ENCODE results near the gene SCARB1. TPM values are rescaled to one million over a fixed set of nuclear protein-coding genes. Genes with fewer than 3 reads are reported as not detected.

SCARB1 gene
- total and polyA plus RNA-seq, 2 experiments from 2014 or later = 2.2 to 5.2 TPM

DNA sequence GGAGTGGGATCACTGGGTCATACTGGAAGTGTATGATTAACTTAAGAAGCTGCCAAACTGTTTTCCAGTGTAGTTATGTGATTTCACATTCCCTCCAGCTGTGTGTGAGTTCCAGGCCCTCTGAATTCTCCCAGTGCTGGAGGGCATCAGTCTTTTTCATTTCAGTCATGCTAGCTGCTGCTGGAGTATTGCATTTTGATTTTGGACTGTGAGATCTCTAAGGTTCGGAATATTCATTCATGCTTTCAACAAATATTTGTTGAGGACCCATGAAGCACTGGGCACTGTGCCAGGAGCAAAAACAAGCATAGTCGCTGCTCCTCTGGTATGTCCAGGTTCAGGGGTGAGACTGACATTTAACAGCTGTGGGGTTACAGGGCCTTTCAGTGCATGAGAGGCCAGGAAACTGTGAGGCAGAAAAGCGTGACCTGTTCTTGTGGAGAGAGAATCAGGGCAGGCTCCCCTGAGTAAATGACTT, 133.2 kb downstream of the SCARB1 start:
- Histone ChIP-seq H3K9me2 (ENCODE audit: insufficient read depth) (no peaks in the 10 kb centered on the region), H3K79me2 (ENCODE audit: insufficient read depth) (no peaks in the 10 kb centered on the region), H2AFZ (no peak overlapping the region), H3K9me3 (ENCODE audit: low read depth) (no peaks in the 10 kb centered on the region), H3K4me1 (ENCODE audit: insufficient read depth) (peaks cover 9% of the 10 kb centered on the region), H3K9ac (no peak overlapping the region), H3K4me3 (no peak overlapping the region), H3K27ac (no peak overlapping the region), H3K36me3 (ENCODE audit: low read depth) (no peaks in the 10 kb centered on the region), H4K20me1 (ENCODE audit: insufficient read depth) (no peaks in the 10 kb centered on the region), H3K27me3 (replicated peaks; ENCODE audit: insufficient read depth) (no peaks in the 10 kb centered on the region), H3F3A (ENCODE audit: insufficient read depth) (peaks cover 4% of the 10 kb centered on the region; the same call in 1 of the 2 replicates), H3K4me2 (ENCODE audit: unreplicated experiment) (no peak overlapping the region)
- DNase-seq = peak; percentile 42
- 69 to 79% methylated on average over 3 of the region's 3 CpGs for WGBS, 2 experiments (ENCODE audit: low coverage in 1 of 2, low lambda C conversion rate in 2 of 2, missing lambda C conversion rate in 2 of 2)
- no peak for TF ChIP-seq EZH2phosphoT487 (IDR thresholded peaks at IDR 0.05; ENCODE audit: insufficient read depth, low read depth)
- in situ Hi-C loops (cut with MboI) = no loop called here

- Histone ChIP-seq H3K4me3 (no peak overlapping the region), H3K9me2 (ENCODE audit: insufficient read depth) (no peaks in the 10 kb centered on the region), H3K27me3 (replicated peaks; ENCODE audit: insufficient read depth) (no peaks in the 10 kb centered on the region), H3K4me2 (ENCODE audit: unreplicated experiment) (no peak overlapping the region), H3K9ac (peak overlapping the region; percentile 66), H3F3A (ENCODE audit: insufficient read depth) (peaks cover 4% of the 10 kb centered on the region; the same call in 1 of the 2 replicates), H4K20me1 (ENCODE audit: insufficient read depth) (no peaks in the 10 kb centered on the region), H2AFZ (peak overlapping the region; percentile 79; the same call in 1 of the 2 replicates), H3K79me2 (ENCODE audit: insufficient read depth) (no peaks in the 10 kb centered on the region), H3K27ac (peak overlapping the region; percentile 81), H3K4me1 (ENCODE audit: insufficient read depth) (peaks cover 9% of the 10 kb centered on the region), H3K36me3 (ENCODE audit: low read depth) (no peaks in the 10 kb centered on the region), H3K9me3 (ENCODE audit: low read depth) (no peaks in the 10 kb centered on the region)
- TF ChIP-seq EZH2phosphoT487 (IDR thresholded peaks at IDR 0.05; ENCODE audit: insufficient read depth, low read depth) (no peak), EZH2 (IDR thresholded peaks at IDR 0.05; ENCODE audit: insufficient read depth, poor library complexity, severe bottlenecking) (no peak)
- in situ Hi-C loops (cut with MboI) = no loop called here
- WGBS, 2 experiments (ENCODE audit: low coverage in 1 of 2, low lambda C conversion rate in 2 of 2, missing lambda C conversion rate in 2 of 2) = 69 to 71% methylated on average over 10 of the region's 10 CpGs
- DNase-seq = peak; percentile 32
Observed at GRCh38 chr12:124727922-124728321, 135.7 kb downstream of the SCARB1 start.

- Histone ChIP-seq H3K36me3 (ENCODE audit: low read depth) (no peaks in the 10 kb centered on the region), H3K4me1 (ENCODE audit: insufficient read depth) (peaks cover 9% of the 10 kb centered on the region), H3K27me3 (replicated peaks; ENCODE audit: insufficient read depth) (no peaks in the 10 kb centered on the region), H3K79me2 (ENCODE audit: insufficient read depth) (no peaks in the 10 kb centered on the region), H3K4me3 (peak overlapping the region; percentile 48; the same call in 1 of the 2 replicates), H4K20me1 (ENCODE audit: insufficient read depth) (no peaks in the 10 kb centered on the region), H3K27ac (peak overlapping the region; percentile 81), H3K9me3 (ENCODE audit: low read depth) (no peaks in the 10 kb centered on the region), H2AFZ (peak overlapping the region; percentile 79), H3K9ac (peak overlapping the region; percentile 66), H3F3A (ENCODE audit: insufficient read depth) (peaks cover 4% of the 10 kb centered on the region; the same call in 1 of the 2 replicates), H3K9me2 (ENCODE audit: insufficient read depth) (no peaks in the 10 kb centered on the region), H3K4me2 (ENCODE audit: unreplicated experiment) (peak overlapping the region; percentile 80)
- DNase-seq = peak; percentile 93
- in situ Hi-C loops (cut with MboI) = no loop called here
- no peak for TF ChIP-seq EZH2 (IDR thresholded peaks at IDR 0.05; ENCODE audit: insufficient read depth, poor library complexity, severe bottlenecking)
- no peak for TF ChIP-seq EZH2phosphoT487 (IDR thresholded peaks at IDR 0.05; ENCODE audit: insufficient read depth, low read depth)
- WGBS, 2 experiments (ENCODE audit: low coverage in 1 of 2, low lambda C conversion rate in 2 of 2, missing lambda C conversion rate in 2 of 2) = 12% methylated on average over 18 of the region's 18 CpGs
Observed at GRCh38 chr12:124727264-124727800, 136.3 kb downstream of the SCARB1 start.

Small RNA genes lying within 50 kb of the gene (small RNA-seq; reads per million reads assigned to genes)
- not detected for gene RNU6-927P (ENCODE audit: low read depth, low replicate concordance)

Other genes with a start within 250 kb of the SCARB1 start
- gene UBC, start 50.8 kb upstream of the SCARB1 start, total RNA-seq (2014; rRNA removed; shearing (Covaris generic)) = 1,383 and 1,496 TPM in 2 replicates
- gene UBC, start 50.8 kb upstream of the SCARB1 start, polyA plus RNA-seq (2016; fragmentation: Nextera tagmentation; extraction: Ambion mirVana) = 1,490 and 1,515 TPM in 2 replicates
- gene DHX37, start 125.3 kb upstream of the SCARB1 start, total RNA-seq (2014; rRNA removed; shearing (Covaris generic)) = 15.3 and 16.0 TPM in 2 replicates
- 9.0 TPM in 2 replicates for gene DHX37, start 125.3 kb upstream of the SCARB1 start, polyA plus RNA-seq (2016; fragmentation: Nextera tagmentation; extraction: Ambion mirVana)
- 1.9 and 4.2 TPM in 2 replicates for gene BRI3BP, start 129.8 kb upstream of the SCARB1 start, total RNA-seq (2014; rRNA removed; shearing (Covaris generic))
- gene BRI3BP, start 129.8 kb upstream of the SCARB1 start, polyA plus RNA-seq (2016; fragmentation: Nextera tagmentation; extraction: Ambion mirVana) = 3.5 and 3.7 TPM in 2 replicates
- 14.0 and 16.9 TPM in 2 replicates for gene AACS, start 201.6 kb upstream of the SCARB1 start, total RNA-seq (2014; rRNA removed; shearing (Covaris generic))
- gene AACS, start 201.6 kb upstream of the SCARB1 start, polyA plus RNA-seq (2016; fragmentation: Nextera tagmentation; extraction: Ambion mirVana) = 14.7 and 15.5 TPM in 2 replicates